ENCODE measurements around the gene PTGES.

Gene PTGES

GRCh38 chr9:129716091-129716490 lies 36.8 kb downstream of the PTGES start:
- DNase-seq (ENCODE audit: low read depth): no peak

- no peak for DNase-seq (ENCODE audit: low read depth)
Observed at GRCh38 chr9:129714511-129715061, 38.3 kb downstream of the PTGES start.

GRCh38 chr9:129713402-129713679 lies 39.5 kb downstream of the PTGES start:
- DNase-seq (ENCODE audit: low read depth): no peak

- DNase-seq (ENCODE audit: low read depth): no peak
Observed at GRCh38 chr9:129712634-129713401, 40.0 kb downstream of the PTGES start.

GRCh38 chr9:129710169-129710453 lies 42.7 kb downstream of the PTGES start:
- DNase-seq (ENCODE audit: low read depth): no peak

- DNase-seq (ENCODE audit: low read depth): no peak
Observed at GRCh38 chr9:129709438-129710168, 43.2 kb downstream of the PTGES start.

GRCh38 chr9:129708793-129709192 lies 44.0 kb downstream of the PTGES start:
- no peak for DNase-seq (ENCODE audit: low read depth)

- DNase-seq (ENCODE audit: low read depth): no peak
Observed at GRCh38 chr9:129704807-129705206, 48.0 kb downstream of the PTGES start.

- no peak for DNase-seq (ENCODE audit: low read depth)
Observed at GRCh38 chr9:129703667-129704355, 49.0 kb downstream of the PTGES start.

- DNase-seq (ENCODE audit: low read depth): no peak
Observed at GRCh38 chr9:129702589-129703520, 50.0 kb downstream of the PTGES start.

- DNase-seq (ENCODE audit: low read depth): no peak
Observed at GRCh38 chr9:129701549-129701948, 51.3 kb downstream of the PTGES start.

- no peak for DNase-seq (ENCODE audit: low read depth)
Observed at GRCh38 chr9:129701054-129701453, 51.8 kb downstream of the PTGES start.

- no peak for DNase-seq (ENCODE audit: low read depth)
Observed at GRCh38 chr9:129698254-129698757, 54.5 kb downstream of the PTGES start.

GRCh38 chr9:129697656-129698253 lies 55.1 kb downstream of the PTGES start:
- DNase-seq (ENCODE audit: low read depth): no peak

GRCh38 chr9:129696944-129697655 lies 55.7 kb downstream of the PTGES start:
- DNase-seq (ENCODE audit: low read depth): no peak

GRCh38 chr9:129695870-129696269 lies 57.0 kb downstream of the PTGES start:
- no peak for DNase-seq (ENCODE audit: low read depth)

- no peak for DNase-seq (ENCODE audit: low read depth)
Observed at GRCh38 chr9:129694243-129694646, 58.6 kb downstream of the PTGES start.

GRCh38 chr9:129693741-129694140 lies 59.1 kb downstream of the PTGES start:
- DNase-seq (ENCODE audit: low read depth): no peak

- no peak for DNase-seq (ENCODE audit: low read depth)
Observed at GRCh38 chr9:129692534-129692933, 60.3 kb downstream of the PTGES start.
